Stimulated activated CD8-positive, alpha-beta memory T cell treated with anti-CD3 and anti-CD28 coated beads, Interleukin-2, amount 100 ng/mL, for 48 hours (primary cell): Measurements from ENCODE around the gene ANTXRL.
"Not testable (repeated sequence)": the region's sequence is repeated elsewhere in the genome, so short reads cannot be mapped to it uniquely, and the experiment has no call there.

ENCODE experiments used
- DNase-seq, 2 donors: peaks; one replicate each; pipeline ENCODE4 v3.0.0-alpha.2; 2020; ENCODE audit warnings: low read depth in 2 of 2

ANTXRL gene

DNA sequence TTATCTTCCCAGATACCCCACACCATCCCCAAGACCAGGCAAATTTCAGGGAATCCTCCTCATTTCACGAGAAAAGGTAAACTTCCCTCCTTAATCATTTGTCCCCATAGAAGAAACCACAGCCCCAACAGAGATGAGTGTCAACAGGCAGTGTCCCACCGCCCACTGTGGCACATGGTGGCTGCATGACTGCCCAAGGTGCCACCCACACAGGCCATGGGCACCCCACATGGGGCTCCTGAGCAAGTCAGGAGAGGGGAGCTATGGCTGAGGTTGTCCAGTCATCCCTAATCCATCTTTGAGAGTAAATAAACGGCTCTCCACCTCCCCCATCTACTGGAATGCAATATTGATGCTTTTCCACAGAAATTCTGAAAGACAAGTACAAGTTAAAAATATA is 44.1 kb downstream of the ANTXRL start:
- DNase-seq, result no peak

DNA sequence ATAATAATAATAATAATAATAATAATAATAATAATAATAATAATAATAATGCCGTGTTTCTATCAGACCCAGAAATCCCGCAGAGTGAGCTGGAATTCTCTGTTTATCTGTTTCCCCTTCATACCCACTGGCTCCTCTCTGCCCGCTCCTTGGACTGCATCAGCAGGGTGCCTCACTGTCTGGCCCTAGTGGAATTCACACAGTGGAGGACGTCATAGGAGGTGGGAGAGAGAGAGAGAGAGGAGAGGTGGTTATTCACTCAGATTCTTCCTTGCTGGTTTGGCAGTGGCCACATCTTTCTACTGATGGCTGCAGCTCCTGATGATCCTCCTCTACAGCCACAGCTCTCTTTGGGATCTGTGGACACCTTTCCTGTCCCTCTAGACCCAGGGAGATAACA is 78.7 kb downstream of the ANTXRL start:
- DNase-seq, result not testable (repeated sequence)

DNA sequence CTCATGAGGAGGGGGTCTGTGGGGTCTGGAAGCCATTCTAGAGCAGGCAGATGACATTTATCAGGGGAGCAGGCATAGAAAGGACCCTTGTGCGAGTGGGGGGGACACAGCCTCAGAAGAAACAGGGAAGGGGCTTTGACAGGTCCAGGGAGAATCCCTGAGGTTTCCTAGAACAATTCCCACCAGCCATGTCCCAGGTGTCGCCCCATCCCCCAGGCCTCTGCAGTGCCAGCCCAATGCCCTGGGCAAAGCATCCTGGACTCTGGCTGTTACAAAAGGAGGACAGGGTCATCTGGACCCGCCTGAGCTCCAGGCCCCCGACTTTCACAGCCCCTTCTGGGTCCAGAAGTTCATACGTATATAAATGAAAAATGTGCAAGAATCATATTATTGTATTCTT is 80.4 kb downstream of the ANTXRL start:
- not testable (repeated sequence) for DNase-seq

DNA sequence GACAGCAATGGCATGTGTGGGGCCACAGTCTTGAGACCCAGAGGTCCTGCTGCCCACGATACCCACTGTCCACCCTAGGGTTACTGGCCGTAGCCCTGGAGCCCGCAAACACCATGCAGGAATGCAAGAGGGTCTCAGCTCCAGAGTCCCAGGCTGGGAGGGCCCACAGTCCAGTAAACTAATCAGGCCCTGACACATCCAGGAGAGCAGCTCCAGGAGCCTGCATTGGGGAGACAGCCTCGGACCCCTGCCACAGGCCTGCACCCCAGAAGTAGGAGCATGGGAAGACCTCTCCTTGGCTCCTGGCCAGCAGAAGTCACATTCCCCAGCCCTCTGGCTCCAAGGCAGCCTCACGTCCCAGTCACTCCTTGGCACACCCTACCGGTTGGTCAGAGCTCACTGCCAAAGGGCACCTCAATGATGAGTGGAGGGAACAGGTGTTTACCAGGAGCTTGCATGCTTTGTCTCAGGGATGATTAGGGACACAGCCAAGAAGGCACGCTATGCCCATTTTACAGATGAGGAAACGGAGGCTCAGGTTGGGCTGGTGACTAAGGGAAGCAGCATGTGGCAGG is 81.0 kb downstream of the ANTXRL start:
- not testable (repeated sequence) for DNase-seq

DNA sequence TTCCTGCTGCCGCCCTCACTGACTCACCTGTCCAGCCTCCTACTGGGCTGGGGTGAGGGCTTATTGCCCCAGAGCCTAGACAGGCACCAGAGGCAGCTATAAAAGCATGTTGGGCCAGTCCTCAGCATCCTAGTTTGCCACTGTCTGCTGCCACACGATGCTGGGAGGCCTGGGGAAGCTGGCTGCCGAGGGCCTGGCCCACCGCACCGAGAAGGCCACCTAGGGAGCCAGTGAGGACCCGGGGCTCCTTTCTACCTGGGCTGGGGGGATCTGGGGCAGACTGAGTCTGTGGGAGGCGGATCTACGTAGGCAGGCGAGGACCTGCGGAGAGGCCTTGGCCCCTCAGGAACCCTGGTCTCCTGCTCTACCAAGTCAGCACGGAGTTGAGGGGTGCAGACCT is 82.2 kb downstream of the ANTXRL start:
- DNase-seq, result not testable (repeated sequence)

DNA sequence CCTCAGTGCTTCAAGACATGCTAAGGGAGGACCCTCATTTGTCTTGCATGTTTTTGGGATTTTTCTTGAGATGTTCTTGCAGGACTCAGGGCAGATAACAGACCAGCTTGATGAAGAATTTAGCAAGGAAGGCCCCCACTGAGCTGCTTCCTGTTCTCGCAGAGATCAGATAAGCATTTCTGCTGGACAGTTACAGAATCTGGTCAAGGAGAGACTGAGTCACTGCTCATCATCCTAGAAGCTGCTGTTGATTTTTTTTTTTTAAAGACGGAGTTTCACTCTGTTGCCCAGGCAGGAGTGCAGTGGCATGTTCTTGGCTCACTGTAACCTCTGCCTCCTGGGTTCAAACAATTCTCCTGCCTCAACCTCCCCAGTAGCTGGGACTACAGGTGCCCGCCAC is 87.6 kb downstream of the ANTXRL start:
- not testable (repeated sequence) for DNase-seq

DNA sequence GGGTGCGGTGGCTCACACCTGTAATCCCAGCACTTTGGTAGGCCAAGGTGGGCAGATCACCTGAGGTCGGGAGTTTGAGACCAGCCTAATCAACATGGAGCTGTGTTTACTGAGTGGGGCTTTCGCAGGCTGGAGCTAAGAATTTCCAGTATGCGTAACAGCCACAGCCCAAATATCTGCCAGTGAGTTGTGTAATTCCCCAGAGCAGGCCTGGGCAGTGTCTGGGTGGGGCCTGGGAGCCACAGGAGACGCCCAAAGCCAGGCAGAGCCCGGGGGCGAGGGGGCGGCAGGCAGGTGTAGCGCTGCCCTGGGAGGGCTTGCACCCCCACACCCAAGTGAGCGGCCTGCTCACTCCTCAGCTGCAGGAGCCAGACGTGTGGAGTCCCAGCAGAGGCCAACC is 88.6 kb downstream of the ANTXRL start, which contains the start of gene ANXA8L1:
Gene ANXA8L1, plus strand, starts transcription at position 371 of the 400 bp plus-strand sequence. CDS start 76 bp downstream, outside the sequence.
- not testable (repeated sequence) for DNase-seq

DNA sequence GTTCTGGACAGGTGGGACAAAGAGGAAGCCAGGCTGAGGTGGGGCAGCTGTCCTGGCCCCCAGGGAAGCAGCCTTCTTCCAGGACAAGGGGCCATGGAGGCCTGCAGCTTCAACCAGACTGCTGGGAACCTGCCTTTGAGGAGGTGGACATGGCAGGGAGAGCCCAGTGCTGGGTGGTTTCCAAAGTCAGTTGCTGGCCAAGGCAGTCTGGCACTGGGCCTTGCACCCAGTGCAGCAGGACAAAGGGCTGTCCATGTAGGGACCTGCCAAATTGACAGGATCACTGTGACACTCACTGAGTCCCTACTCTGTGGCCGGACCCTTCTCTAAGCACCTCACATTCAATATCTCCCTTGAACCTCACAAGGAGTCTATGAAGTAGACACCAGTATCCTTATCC is 90.2 kb downstream of the ANTXRL start:
- not testable (repeated sequence) for DNase-seq

DNA sequence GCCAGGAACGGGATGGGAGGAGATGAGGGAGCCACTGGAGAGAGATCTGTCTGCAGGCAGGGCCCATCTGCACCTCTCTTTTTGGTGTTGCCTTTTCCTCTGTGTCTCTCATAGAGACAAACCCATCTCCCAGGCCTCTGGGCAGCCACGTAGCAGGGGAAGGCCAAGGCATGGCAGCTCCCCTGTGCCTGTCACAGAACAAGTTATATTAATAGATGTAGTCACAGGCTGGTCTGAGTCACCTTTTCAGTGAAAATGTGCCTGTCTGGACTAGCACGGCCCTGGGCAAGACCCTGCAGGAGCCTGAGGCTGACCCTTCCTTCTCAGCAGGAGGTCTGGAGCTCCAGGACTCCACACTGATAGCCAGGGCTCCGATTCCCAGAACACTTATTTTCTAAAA is 90.9 kb downstream of the ANTXRL start:
- DNase-seq, result not testable (repeated sequence)

DNA sequence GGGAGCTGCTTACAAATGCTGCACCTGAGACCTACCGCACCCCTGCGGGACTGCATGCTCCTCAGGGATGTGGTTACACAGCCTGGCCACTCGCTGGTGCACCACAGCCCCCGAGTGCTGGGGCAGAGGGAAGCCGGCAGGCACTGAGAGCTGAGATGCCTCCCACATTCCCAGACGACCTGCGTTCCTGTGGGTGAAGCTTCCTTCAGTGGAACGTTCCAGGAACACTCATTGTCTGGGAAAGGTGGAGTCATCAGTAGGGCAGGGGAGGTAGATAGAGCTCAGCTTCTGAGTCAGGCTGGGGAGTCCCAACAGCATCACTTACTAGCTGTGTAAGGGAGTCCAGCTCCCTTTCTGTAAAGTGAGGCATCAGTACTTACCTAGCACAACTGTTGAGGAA is 91.3 kb downstream of the ANTXRL start:
- DNase-seq, result not testable (repeated sequence)

DNA sequence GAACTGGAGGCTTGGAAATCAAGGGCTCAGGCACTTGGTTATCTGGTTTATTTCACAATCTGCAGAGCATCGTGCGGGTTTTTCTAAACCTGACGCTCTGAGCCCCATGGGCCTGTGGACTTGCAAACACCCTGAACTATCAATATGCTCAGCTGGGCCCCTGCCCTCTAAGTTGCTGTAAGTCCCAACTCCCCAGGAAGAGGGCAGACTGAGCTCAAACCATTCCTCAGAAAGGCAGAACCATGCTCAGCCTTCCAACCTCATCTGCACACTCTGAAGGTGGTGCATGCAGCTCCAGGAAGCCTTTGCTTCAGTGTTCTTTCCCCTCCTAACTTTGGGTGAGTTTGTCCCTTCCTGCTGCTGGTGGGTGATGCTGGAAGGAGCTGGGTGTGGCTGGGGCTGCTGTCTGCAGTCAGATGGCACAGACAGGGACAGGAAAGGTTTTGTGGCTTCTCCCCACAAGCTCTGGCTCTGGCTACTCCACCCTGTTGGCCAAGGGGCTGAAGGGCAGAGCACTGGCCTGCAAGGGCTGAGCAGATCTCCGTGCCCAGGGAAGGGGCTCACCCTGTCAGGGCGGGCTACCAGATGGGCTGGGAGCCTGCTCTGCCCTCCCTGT is 92.5 kb downstream of the ANTXRL start:
- DNase-seq, result not testable (repeated sequence)
